Fibroblast of lung (primary cell): Measurements from ENCODE around the gene TET2. TPM values are rescaled to one million over a fixed set of nuclear protein-coding genes. Genes with fewer than 3 reads are reported as not detected.
A peak's percentile ranks its signal among the peaks of the same experiment; 100 is the strongest.

Experiments
- DNase-seq, 2 donors: peaks; one replicate each; pipeline versions ENCODE4 v3.0.0 to v3.0.0-alpha.2; 2010; ENCODE audit warnings: low read depth in 2 of 2
- H2AFZ ChIP-seq: 2 replicates; pipeline ENCODE4 v1.5.1; 2012; ENCODE audit warnings: low read length, control low read depth, inconsistent platforms
- H3K27ac ChIP-seq: 2 replicates; pipeline ENCODE4 v1.5.1; 2011; ENCODE audit warnings: low read length, control low read depth; ENCODE audit not compliant: insufficient read depth
- H3K27me3 ChIP-seq: 2 replicates; pipeline ENCODE4 v1.5.1; 2011; ENCODE audit warnings: mild to moderate bottlenecking, low read length; ENCODE audit not compliant: control insufficient read depth, insufficient read depth
- H3K36me3 ChIP-seq: 2 replicates; pipeline ENCODE4 v1.5.1; 2011; ENCODE audit warnings: low read length; ENCODE audit not compliant: control insufficient read depth, insufficient read depth
- H3K4me1 ChIP-seq: 2 replicates; pipeline ENCODE4 v1.5.1; 2011; ENCODE audit warnings: low read length; ENCODE audit not compliant: control insufficient read depth, insufficient read depth; ENCODE audit errors: extremely low read depth
- H3K4me2 ChIP-seq: 2 replicates; pipeline ENCODE4 v1.5.1; 2011; ENCODE audit warnings: low read length, control low read depth; ENCODE audit not compliant: insufficient read depth; ENCODE audit errors: extremely low read depth
- H3K4me3 ChIP-seq, 4 experiments: fragments of 200-600 bp in 1 of 4; sonication (generic) in 1 of 4; replicated peaks in 1 of 4; 2 replicates each; pipeline ENCODE4 v1.5.1; 2011 to 2016; ENCODE audit warnings: low read length in 4 of 4, low read depth in 3 of 4, mild to moderate bottlenecking in 3 of 4, control low read depth in 2 of 4, inconsistent platforms in 1 of 4, mixed read lengths in 1 of 4; ENCODE audit not compliant: insufficient read depth in 1 of 4; ENCODE audit errors: control extremely low read depth in 1 of 4
- H3K79me2 ChIP-seq: 2 replicates; pipeline ENCODE4 v1.5.1; 2012; ENCODE audit warnings: mild to moderate bottlenecking, low read length, inconsistent platforms; ENCODE audit not compliant: control insufficient read depth, insufficient read depth
- H3K9ac ChIP-seq: 2 replicates; pipeline ENCODE4 v1.5.1; 2011; ENCODE audit warnings: mild to moderate bottlenecking, low read length, control low read depth; ENCODE audit not compliant: insufficient read depth
- H3K9me3 ChIP-seq: 2 replicates; pipeline ENCODE4 v1.5.1; 2012; ENCODE audit warnings: low read depth, low read length; ENCODE audit not compliant: control insufficient read depth, insufficient read depth
- H4K20me1 ChIP-seq: 2 replicates; pipeline ENCODE4 v1.5.1; 2011; ENCODE audit warnings: low read length; ENCODE audit not compliant: control insufficient read depth, insufficient read depth; ENCODE audit errors: extremely low read depth
- EZH2 ChIP-seq: IDR thresholded peaks from 2 replicates; pipeline ENCODE4 v1.5.1; 2012; ENCODE audit warnings: low read length, control low read depth, mild to moderate bottlenecking; ENCODE audit errors: missing control alignments
- polyA plus RNA-seq, 2 donors: library from polyadenylated mRNA; depleted of rRNA in 1 of 2; stranded (reverse) in 1 of 2; unstranded in 1 of 2; fragments of >200 nt; gene quantifications; 2 replicates each; pipeline ENCODE4 v1.2.1, GENCODE V29; 2011 to 2012; ENCODE audit warnings: missing spikeins in 1 of 2
- total RNA-seq: library from RNA; depleted of rRNA; stranded (reverse); fragments of >200 nt; gene quantifications from 2 replicates; pipeline ENCODE4 v1.2.1, GENCODE V29; 2014
- TF ChIP-seq, protein P1 (sequence below), 2 donors: IDR thresholded peaks in 1 of 2; conservative IDR thresholded peaks in 1 of 2; 1 replicate in 1 of 2; 2 replicates in 1 of 2; pipeline ENCODE4 v1.5.1; 2011 to 2012; ENCODE audit warnings: low read length in 2 of 2, control low read depth in 1 of 2, inconsistent platforms in 1 of 2, low read depth in 1 of 2, mild to moderate bottlenecking in 1 of 2

The TET2 gene
- total and polyA plus RNA-seq, 2 donors (not counting 1 experiment from before 2014, with no cell fraction given), result 6.9 to 8.3 TPM

DNA sequence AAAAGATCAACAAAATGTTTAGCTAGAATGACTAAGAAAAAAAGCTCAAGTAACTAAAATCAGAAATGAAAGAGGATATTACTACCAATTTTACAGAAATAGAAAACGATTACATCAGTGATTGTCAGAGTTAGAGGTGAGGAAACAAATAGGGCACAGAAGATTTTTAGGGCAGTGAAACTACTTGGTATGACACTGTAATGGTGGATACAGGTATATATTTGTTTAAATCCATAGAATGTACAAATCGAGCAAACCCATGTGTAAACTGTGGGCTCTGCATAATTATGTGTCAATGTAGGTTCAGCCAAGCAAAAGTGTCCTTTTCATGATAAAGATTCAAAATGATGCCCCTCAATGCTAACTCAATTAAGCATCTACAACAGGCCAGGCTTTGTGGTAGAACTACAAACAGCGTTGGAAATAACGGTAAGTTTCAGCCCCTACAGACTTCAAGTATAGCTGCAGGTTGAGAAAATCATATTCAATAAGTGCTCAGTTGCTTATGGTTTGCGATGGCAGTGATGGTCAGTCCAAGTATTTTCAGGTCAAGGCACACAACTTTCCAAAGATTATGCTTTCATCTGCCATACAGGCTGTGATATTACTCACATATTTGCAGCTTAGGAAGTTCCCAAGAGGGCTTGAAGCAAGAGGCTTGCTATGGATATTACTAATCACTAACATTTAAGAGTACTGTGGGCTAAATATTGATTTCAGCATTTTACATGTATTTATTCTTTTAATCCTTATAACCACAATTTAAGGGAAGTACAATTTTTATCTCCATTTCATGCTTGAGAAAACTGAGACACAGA is 158.6 kb downstream of the TET2 start:
- Histone ChIP-seq H3K9ac (no peak overlapping the region), H4K20me1 (no peaks in the 10 kb centered on the region), H3K4me1 (no peaks in the 10 kb centered on the region), H3K4me3 (no peak overlapping the region), H3K79me2 (no peaks in the 10 kb centered on the region), H3K27ac (no peak overlapping the region), H3K36me3 (no peaks in the 10 kb centered on the region), H2AFZ (no peak overlapping the region), H3K4me2 (no peak overlapping the region), H3K27me3 (no peaks in the 10 kb centered on the region), H3K9me3 (no peaks in the 10 kb centered on the region)
- DNase-seq, result no peak
- TF ChIP-seq EZH2, result no peak

DNA sequence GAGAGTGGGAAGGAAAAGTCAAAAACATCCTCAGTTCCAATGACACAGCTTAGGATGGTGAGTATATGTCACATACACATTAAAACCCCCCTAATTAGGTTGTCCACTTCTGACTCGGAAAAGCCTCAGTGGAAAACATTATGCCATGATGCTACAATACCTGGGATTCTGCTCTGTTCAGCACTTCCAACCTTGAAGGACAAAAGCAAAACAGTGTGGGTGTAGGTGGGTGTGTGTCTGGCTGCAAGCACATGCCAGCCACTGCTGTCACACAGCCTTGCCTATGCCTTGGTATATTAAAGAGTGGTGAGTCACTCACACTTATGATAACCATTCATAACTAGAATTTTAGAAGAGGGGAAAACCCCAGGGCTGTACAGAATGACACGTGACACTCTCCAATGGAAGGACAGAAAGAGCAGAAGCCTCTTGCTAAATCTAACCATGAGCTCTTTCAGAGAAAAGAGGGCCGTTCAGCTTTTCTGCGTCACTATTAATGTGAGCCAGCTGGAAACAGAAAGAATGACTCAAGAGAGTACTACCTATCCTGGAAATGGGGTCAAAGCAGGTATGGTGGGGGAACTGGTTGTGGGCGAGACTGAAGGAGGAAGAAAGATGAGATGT is 159.6 kb downstream of the TET2 start:
- peak in 1 of 2 donors; percentile 13 for DNase-seq
- Histone ChIP-seq H3K4me2 (no peak overlapping the region), H3K79me2 (no peaks in the 10 kb centered on the region), H3K9ac (no peak overlapping the region), H3K27me3 (no peaks in the 10 kb centered on the region), H3K36me3 (no peaks in the 10 kb centered on the region), H3K27ac (no peak overlapping the region), H4K20me1 (no peaks in the 10 kb centered on the region), H3K9me3 (no peaks in the 10 kb centered on the region), H3K4me3 (no peak overlapping the region), H3K4me1 (no peaks in the 10 kb centered on the region), H2AFZ (no peak overlapping the region)
- TF ChIP-seq EZH2, result no peak
- TF ChIP-seq, protein P1, sequence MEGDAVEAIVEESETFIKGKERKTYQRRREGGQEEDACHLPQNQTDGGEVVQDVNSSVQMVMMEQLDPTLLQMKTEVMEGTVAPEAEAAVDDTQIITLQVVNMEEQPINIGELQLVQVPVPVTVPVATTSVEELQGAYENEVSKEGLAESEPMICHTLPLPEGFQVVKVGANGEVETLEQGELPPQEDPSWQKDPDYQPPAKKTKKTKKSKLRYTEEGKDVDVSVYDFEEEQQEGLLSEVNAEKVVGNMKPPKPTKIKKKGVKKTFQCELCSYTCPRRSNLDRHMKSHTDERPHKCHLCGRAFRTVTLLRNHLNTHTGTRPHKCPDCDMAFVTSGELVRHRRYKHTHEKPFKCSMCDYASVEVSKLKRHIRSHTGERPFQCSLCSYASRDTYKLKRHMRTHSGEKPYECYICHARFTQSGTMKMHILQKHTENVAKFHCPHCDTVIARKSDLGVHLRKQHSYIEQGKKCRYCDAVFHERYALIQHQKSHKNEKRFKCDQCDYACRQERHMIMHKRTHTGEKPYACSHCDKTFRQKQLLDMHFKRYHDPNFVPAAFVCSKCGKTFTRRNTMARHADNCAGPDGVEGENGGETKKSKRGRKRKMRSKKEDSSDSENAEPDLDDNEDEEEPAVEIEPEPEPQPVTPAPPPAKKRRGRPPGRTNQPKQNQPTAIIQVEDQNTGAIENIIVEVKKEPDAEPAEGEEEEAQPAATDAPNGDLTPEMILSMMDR (conservative IDR thresholded peaks at IDR 0.05 in 1 of 2, IDR thresholded peaks at IDR 0.05 in 1 of 2; ENCODE audit: low read depth in 1 of 2, low read length in 2 of 2), result no peak

DNA sequence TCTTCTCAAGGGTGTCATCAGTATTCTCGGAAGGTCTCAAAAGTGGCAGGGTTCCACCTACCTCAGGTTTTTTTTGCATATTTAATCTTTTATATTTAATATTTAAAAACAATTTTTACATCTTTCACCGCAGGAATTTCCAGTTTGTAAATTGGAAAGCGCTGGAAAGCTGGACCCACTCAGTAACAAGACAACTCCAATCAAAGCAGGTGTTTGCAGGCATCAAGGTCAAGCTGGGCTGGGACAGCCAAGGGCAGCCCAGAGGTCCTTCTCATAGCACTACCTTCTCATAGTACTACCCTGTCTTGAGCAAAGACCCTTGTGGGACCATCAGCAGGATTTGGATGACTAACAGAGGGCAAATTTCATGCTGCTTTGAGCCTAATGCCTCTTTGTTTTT is 160.1 kb downstream of the TET2 start:
- no peak overlapping the region for H3K4me2 ChIP-seq
- no peak overlapping the region for H3K27ac ChIP-seq
- no peak overlapping the region for H2AFZ ChIP-seq
- no peaks in the 10 kb centered on the region for H3K79me2 ChIP-seq
- no peaks in the 10 kb centered on the region for H3K27me3 ChIP-seq
- TF ChIP-seq EZH2, result no peak
- no peak overlapping the region for H3K4me3 ChIP-seq
- H3K9ac ChIP-seq, result no peak overlapping the region
- no peaks in the 10 kb centered on the region for H4K20me1 ChIP-seq
- no peaks in the 10 kb centered on the region for H3K36me3 ChIP-seq
- no peaks in the 10 kb centered on the region for H3K9me3 ChIP-seq
- H3K4me1 ChIP-seq, result no peaks in the 10 kb centered on the region
- DNase-seq, result no peak

DNA sequence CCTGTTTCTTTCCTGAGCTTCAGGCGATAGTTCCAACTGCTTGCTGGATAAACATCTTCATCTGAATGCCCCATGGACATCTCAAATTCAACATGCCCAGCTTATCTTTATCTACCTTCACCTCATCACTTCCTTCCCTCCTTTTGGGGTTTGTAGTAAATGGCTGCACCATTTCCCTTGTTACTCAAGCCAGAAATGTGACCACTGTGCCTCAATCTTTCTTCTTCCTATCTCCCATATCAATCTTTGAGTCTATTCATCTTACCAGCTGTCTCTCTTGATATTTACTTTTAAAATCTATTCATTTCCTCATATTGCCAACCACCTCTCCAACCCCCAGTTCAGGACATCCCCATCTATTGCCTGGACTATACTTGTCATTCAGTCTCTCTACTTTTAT is 171.8 kb downstream of the TET2 start:
- H2AFZ ChIP-seq, result no peak overlapping the region
- H3K79me2 ChIP-seq, result no peaks in the 10 kb centered on the region
- H3K9me3 ChIP-seq, result no peaks in the 10 kb centered on the region
- H4K20me1 ChIP-seq, result no peaks in the 10 kb centered on the region
- H3K4me2 ChIP-seq, result no peak overlapping the region
- no peak overlapping the region for H3K9ac ChIP-seq
- no peak overlapping the region for H3K27ac ChIP-seq
- TF ChIP-seq, protein P1 (conservative IDR thresholded peaks at IDR 0.05 in 1 of 2, IDR thresholded peaks at IDR 0.05 in 1 of 2; ENCODE audit: low read depth in 1 of 2, low read length in 2 of 2), result no peak
- no peak for TF ChIP-seq EZH2
- no peak for DNase-seq
- no peaks in the 10 kb centered on the region for H3K27me3 ChIP-seq
- no peaks in the 10 kb centered on the region for H3K4me1 ChIP-seq
- H3K36me3 ChIP-seq, result no peaks in the 10 kb centered on the region
- no peak overlapping the region for H3K4me3 ChIP-seq
